Effector memory CD8-positive, alpha-beta T cell (primary cell): Measurements from ENCODE around the gene OR10C1.

Source experiments
- ATAC-seq: fragments of 150-1000 bp; cut with Tn5 transposase; replicated peaks from 2 replicates; pipeline ENCODE4 v1.10.0; 2021; ENCODE audit warnings: mild to moderate bottlenecking, moderate library complexity
- DNase-seq, 3 experiments: peaks; one replicate each; pipeline ENCODE4 v3.0.0; 2021
- H3K27ac Mint-ChIP-seq, 2 donors: one replicate each; pipeline ENCODE4 v1.8.0; 2022; ENCODE audit warnings: mild to moderate bottlenecking in 2 of 2, mixed read lengths in 2 of 2, moderate library complexity in 2 of 2
- H3K27me3 Mint-ChIP-seq, 2 donors: one replicate each; pipeline ENCODE4 v1.8.0; 2022; ENCODE audit warnings: mixed read lengths in 2 of 2
- H3K36me3 Mint-ChIP-seq: one replicate; pipeline ENCODE4 v1.8.0; 2022; ENCODE audit warnings: mild to moderate bottlenecking, moderate library complexity, mixed read lengths; ENCODE audit not compliant: insufficient read depth
- H3K4me1 Mint-ChIP-seq, 2 donors: one replicate each; pipeline ENCODE4 v1.8.0; 2022; ENCODE audit warnings: low read depth in 2 of 2, mixed read lengths in 2 of 2
- H3K4me3 Mint-ChIP-seq, 2 donors: one replicate each; pipeline ENCODE4 v1.8.0; 2022; ENCODE audit warnings: mild to moderate bottlenecking in 2 of 2, mixed read lengths in 2 of 2, moderate library complexity in 2 of 2
- H3K9me3 Mint-ChIP-seq, 2 donors: one replicate each; pipeline ENCODE4 v1.8.0; 2022; ENCODE audit warnings: mixed read lengths in 2 of 2

Gene OR10C1

GRCh38 chr6:29451471-29452193 is 12.5 kb downstream of the OR10C1 start:
- no peaks in the 10 kb centered on the region for H3K36me3 Mint-ChIP-seq
- no peak overlapping the region for H3K27ac Mint-ChIP-seq
- ATAC-seq (no peak), DNase-seq (no peak)
- peaks cover 44 to 50% of the 10 kb centered on the region in 2 donors for H3K27me3 Mint-ChIP-seq
- no peaks in the 10 kb centered on the region for H3K4me1 Mint-ChIP-seq
- no peak overlapping the region for H3K4me3 Mint-ChIP-seq
- H3K9me3 Mint-ChIP-seq: peaks cover 0 to 1% of the 10 kb centered on the region in 2 donors

- peaks cover 0 to 3% of the 10 kb centered on the region in 2 donors for H3K4me1 Mint-ChIP-seq
- ATAC-seq (no peak), DNase-seq (no peak)
- no peaks in the 10 kb centered on the region for H3K9me3 Mint-ChIP-seq
- no peak within 1 kb of the TSS for H3K4me3 Mint-ChIP-seq
- H3K27me3 Mint-ChIP-seq: peaks cover 16 to 19% of the 10 kb centered on the region in 2 donors
- H3K36me3 Mint-ChIP-seq: no peaks in the 10 kb centered on the region
- no peak within 1 kb of the TSS for H3K27ac Mint-ChIP-seq
These were observed 17.9 kb downstream of the OR10C1 start, which contains the start of the genes OR11A1 and OR2H1 for GRCh38 chr6:29456971-29457370. Gene OR11A1, minus strand, starts transcription at chr6:29457071. Its CDS starts 29,430 bp downstream, at chr6:29427641. Gene OR2H1, plus strand, starts transcription at chr6:29457155. Its CDS starts 4,615 bp downstream, at chr6:29461770.

- no peak overlapping the region for H3K27ac Mint-ChIP-seq
- H3K9me3 Mint-ChIP-seq: no peaks in the 10 kb centered on the region
- no peak for ATAC-seq
- peaks cover 33 to 39% of the 10 kb centered on the region in 2 donors for H3K27me3 Mint-ChIP-seq
- H3K4me1 Mint-ChIP-seq: peaks cover 0 to 4% of the 10 kb centered on the region in 2 donors
- no peak overlapping the region for H3K4me3 Mint-ChIP-seq
- no peaks in the 10 kb centered on the region for H3K36me3 Mint-ChIP-seq
- no peak for DNase-seq
These were observed 22.1 kb downstream of the OR10C1 start for GRCh38 chr6:29461021-29461814.

- no peaks in the 10 kb centered on the region for H3K9me3 Mint-ChIP-seq
- DNase-seq: no peak
- no peak for ATAC-seq
These were observed 22.9 kb downstream of the OR10C1 start for GRCh38 chr6:29462022-29462421.

GRCh38 chr6:29465279-29465678 is 26.2 kb downstream of the OR10C1 start:
- Mint-ChIP-seq H3K36me3 (peaks cover 4% of the 10 kb centered on the region), H3K9me3 (no peaks in the 10 kb centered on the region), H3K4me1 (peaks cover 0 to 4% of the 10 kb centered on the region in 2 donors), H3K27me3 (peaks cover 42 to 65% of the 10 kb centered on the region in 2 donors), H3K4me3 (no peak overlapping the region), H3K27ac (no peak overlapping the region)
- ATAC-seq (no peak), DNase-seq (no peak)

More at GRCh38 chr6:29462022-29462421, 22.9 kb downstream of the OR10C1 start:
- Mint-ChIP-seq H3K36me3 (no peaks in the 10 kb centered on the region), H3K27me3 (peaks cover 33 to 47% of the 10 kb centered on the region in 2 donors), H3K27ac (no peak overlapping the region), H3K4me1 (peaks cover 0 to 4% of the 10 kb centered on the region in 2 donors), H3K4me3 (no peak overlapping the region)

- no peak for ATAC-seq
- DNase-seq: no peak
- Mint-ChIP-seq H3K9me3 (no peaks in the 10 kb centered on the region), H3K4me3 (no peak overlapping the region), H3K36me3 (peaks cover 4% of the 10 kb centered on the region), H3K27ac (no peak overlapping the region), H3K27me3 (peaks cover 42 to 69% of the 10 kb centered on the region in 2 donors), H3K4me1 (peaks cover 0 to 4% of the 10 kb centered on the region in 2 donors)
These were observed 26.7 kb downstream of the OR10C1 start for GRCh38 chr6:29465801-29466200.

- H3K27ac Mint-ChIP-seq: no peak overlapping the region
- no peak for DNase-seq
- ATAC-seq: no peak
- peaks cover 4% of the 10 kb centered on the region for H3K36me3 Mint-ChIP-seq
- no peak overlapping the region for H3K4me3 Mint-ChIP-seq
- peaks cover 0 to 4% of the 10 kb centered on the region in 2 donors for H3K4me1 Mint-ChIP-seq
- no peaks in the 10 kb centered on the region for H3K9me3 Mint-ChIP-seq
- peaks cover 42 to 74% of the 10 kb centered on the region in 2 donors for H3K27me3 Mint-ChIP-seq
These were observed 27.1 kb downstream of the OR10C1 start for GRCh38 chr6:29466241-29466640.

- ATAC-seq (no peak), DNase-seq (no peak)
- Mint-ChIP-seq H3K36me3 (no peaks in the 10 kb centered on the region), H3K4me1 (no peaks in the 10 kb centered on the region), H3K9me3 (no peaks in the 10 kb centered on the region), H3K27me3 (peaks cover 26 to 65% of the 10 kb centered on the region in 2 donors), H3K27ac (no peak overlapping the region), H3K4me3 (no peak overlapping the region)
These were observed 35.9 kb downstream of the OR10C1 start for GRCh38 chr6:29474996-29475395.

GRCh38 chr6:29477923-29478450 is 38.9 kb downstream of the OR10C1 start:
- H3K4me3 Mint-ChIP-seq: no peak overlapping the region
- ATAC-seq: no peak
- no peak overlapping the region for H3K27ac Mint-ChIP-seq
- peaks cover 33 to 54% of the 10 kb centered on the region in 2 donors for H3K27me3 Mint-ChIP-seq
- no peaks in the 10 kb centered on the region for H3K4me1 Mint-ChIP-seq
- no peaks in the 10 kb centered on the region for H3K36me3 Mint-ChIP-seq
- DNase-seq: no peak
- H3K9me3 Mint-ChIP-seq: peaks cover 0 to 3% of the 10 kb centered on the region in 2 donors

- H3K9me3 Mint-ChIP-seq: peaks cover 0 to 3% of the 10 kb centered on the region in 2 donors
- H3K4me1 Mint-ChIP-seq: no peaks in the 10 kb centered on the region
- ATAC-seq (no peak), DNase-seq (no peak)
- no peaks in the 10 kb centered on the region for H3K36me3 Mint-ChIP-seq
- H3K4me3 Mint-ChIP-seq: no peak overlapping the region
- peaks cover 34 to 48% of the 10 kb centered on the region in 2 donors for H3K27me3 Mint-ChIP-seq
- no peak overlapping the region for H3K27ac Mint-ChIP-seq
These were observed 39.6 kb downstream of the OR10C1 start for GRCh38 chr6:29478740-29479139.

GRCh38 chr6:29479560-29479959 is 40.5 kb downstream of the OR10C1 start:
- Mint-ChIP-seq H3K27me3 (peaks cover 34 to 48% of the 10 kb centered on the region in 2 donors), H3K4me1 (no peaks in the 10 kb centered on the region), H3K4me3 (no peak overlapping the region), H3K36me3 (no peaks in the 10 kb centered on the region), H3K9me3 (peaks cover 0 to 3% of the 10 kb centered on the region in 2 donors), H3K27ac (no peak overlapping the region)
- ATAC-seq: no peak
- no peak for DNase-seq

GRCh38 chr6:29483186-29483585 is 44.1 kb downstream of the OR10C1 start:
- Mint-ChIP-seq H3K9me3 (peaks cover 0 to 3% of the 10 kb centered on the region in 2 donors), H3K27ac (no peak overlapping the region), H3K4me3 (no peak overlapping the region), H3K36me3 (no peaks in the 10 kb centered on the region), H3K27me3 (peaks cover 45 to 51% of the 10 kb centered on the region in 2 donors), H3K4me1 (no peaks in the 10 kb centered on the region)
- DNase-seq (no peak), ATAC-seq (no peak)

GRCh38 chr6:29483735-29484134 is 44.6 kb downstream of the OR10C1 start:
- no peak overlapping the region for H3K27ac Mint-ChIP-seq
- peaks cover 42 to 50% of the 10 kb centered on the region in 2 donors for H3K27me3 Mint-ChIP-seq
- no peak for DNase-seq
- peaks cover 0 to 3% of the 10 kb centered on the region in 2 donors for H3K9me3 Mint-ChIP-seq
- H3K36me3 Mint-ChIP-seq: no peaks in the 10 kb centered on the region
- no peaks in the 10 kb centered on the region for H3K4me1 Mint-ChIP-seq
- no peak overlapping the region for H3K4me3 Mint-ChIP-seq
- no peak for ATAC-seq
